Measurements from ENCODE around the gene HMGB2. TPM values are rescaled to one million over a fixed set of nuclear protein-coding genes. Genes with fewer than 3 reads are reported as not detected.

Gene HMGB2
- total and polyA plus RNA-seq, 2 of the 8 experiments (the other 6 are each of a cell fraction or from before 2014, with no cell fraction given), result 54.7 to 218 TPM

DNA sequence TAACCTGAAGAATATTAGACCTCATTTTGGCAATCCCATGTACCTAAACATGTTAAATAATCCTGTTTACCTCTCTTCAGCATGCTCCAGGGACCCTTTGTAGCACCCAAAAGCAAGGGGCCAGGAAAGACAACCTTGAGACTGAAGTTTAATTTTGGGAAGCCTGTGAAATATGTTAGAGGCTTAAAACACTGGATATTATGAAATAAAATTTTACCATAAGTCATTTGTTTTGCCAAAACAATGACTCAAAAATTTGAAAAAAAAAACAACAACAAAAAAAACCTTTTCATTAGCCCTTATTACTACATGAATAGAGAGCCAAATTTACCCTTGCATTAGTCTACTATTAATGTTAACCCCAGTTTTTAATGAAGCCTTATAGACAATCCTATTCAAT lies 49.7 kb downstream of the HMGB2 start:
- peaks cover 0 to 36% (median 7%) of the 10 kb centered on the region in 4 experiments; a peak in 3 of 8 replicates for H3K36me3 ChIP-seq (ENCODE audit: control insufficient read depth in 2 of 4, insufficient read depth in 4 of 4, low read length in 3 of 4)
- H4K91ac ChIP-seq (replicated peaks; ENCODE audit: insufficient read length, low read length), result no peak overlapping the region
- H3K4me1 ChIP-seq (replicated peaks in 1 of 4; ENCODE audit: control insufficient read depth in 3 of 4, insufficient read depth in 4 of 4, low read length in 3 of 4), result no peaks in the 10 kb centered on the region
- no peak overlapping the region for H2BK120ac ChIP-seq (replicated peaks; ENCODE audit: low read depth, low read length)
- H3K56ac ChIP-seq (replicated peaks; ENCODE audit: insufficient read length, low read depth, low read length), result no peak overlapping the region
- no peaks in the 10 kb centered on the region for H3K23me2 ChIP-seq (ENCODE audit: low read depth, low read length)
- H3K79me1 ChIP-seq (ENCODE audit: low read depth, low read length), result no peaks in the 10 kb centered on the region; the same call in 1 of the 2 replicates
- no peaks in the 10 kb centered on the region for H4K20me1 ChIP-seq (replicated peaks in 1 of 2; ENCODE audit: control insufficient read depth in 1 of 2, insufficient read depth in 2 of 2, low read length in 2 of 2)
- H3K27me3 ChIP-seq (replicated peaks in 1 of 4; ENCODE audit: control insufficient read depth in 3 of 4, extremely low read depth in 1 of 4, insufficient read depth in 3 of 4, low read length in 3 of 4), result peaks cover 0 to 1% (median 0%) of the 10 kb centered on the region in 4 experiments; a peak in 1 of 7 replicates
- no peak overlapping the region for H2BK20ac ChIP-seq (ENCODE audit: low read length)
- H3K9ac ChIP-seq (replicated peaks in 1 of 4; ENCODE audit: extremely low read depth in 1 of 4, low read depth in 3 of 4, low read length in 3 of 4), result no peak overlapping the region
- ChIA-PET CTCF (ENCODE audit: partially characterized antibody) (interaction anchor here (1.1 kb wide), 1 partner anchor 88 kb away, joined by 4 read pairs; no protein-coding TSS in a partner anchor), POLR2A (ENCODE audit: partially characterized antibody) (no interaction called here)
- TF ChIP-seq POU5F1 (IDR thresholded peaks at IDR 0.05; ENCODE audit: low read depth, low read length) (no peak), YY1 (IDR thresholded peaks at IDR 0.05; ENCODE audit: low read depth, low read length) (no peak), CBX8 (IDR thresholded peaks at IDR 0.05; ENCODE audit: borderline replicate concordance, low read depth, low read length) (no peak), BRCA1 (IDR thresholded peaks at IDR 0.05; ENCODE audit: low read depth, low read length) (no peak)
- DNase-seq (ENCODE audit: low read depth in 1 of 2, low spot score in 2 of 2), result no peak
- no peak overlapping the region for H3K14ac ChIP-seq (ENCODE audit: insufficient read length)
- H3K18ac ChIP-seq (ENCODE audit: extremely low read depth, low read length), result no peak overlapping the region
- H2BK12ac ChIP-seq (ENCODE audit: low read depth, low read length), result no peak overlapping the region
- H2BK5ac ChIP-seq (ENCODE audit: low read depth, low read length), result no peak overlapping the region
- no peak overlapping the region for H3K23ac ChIP-seq (ENCODE audit: insufficient read length)
- no peak overlapping the region for H4K8ac ChIP-seq (ENCODE audit: extremely low read depth, insufficient read depth, low read length)
- H4K5ac ChIP-seq (ENCODE audit: insufficient read length, low read depth, low read length), result no peak overlapping the region
- H2AK5ac ChIP-seq (ENCODE audit: low read depth, low read length), result no peak overlapping the region
- no peak overlapping the region for H2AFZ ChIP-seq (ENCODE audit: low read length)
- no peak overlapping the region for H3K4me2 ChIP-seq (ENCODE audit: insufficient read depth in 1 of 2, low read depth in 2 of 2, low read length in 2 of 2)
- peaks cover 0 to 40% of the 10 kb centered on the region in 2 experiments; a peak in 2 of 4 replicates for H3K79me2 ChIP-seq (ENCODE audit: control insufficient read depth in 1 of 2, insufficient read depth in 2 of 2, low read length in 2 of 2)
- H3K4ac ChIP-seq (replicated peaks; ENCODE audit: insufficient read length, low read depth, low read length), result no peak overlapping the region
- no peak overlapping the region for H3K27ac ChIP-seq (ENCODE audit: low read depth, low read length)
- no peak overlapping the region for H3K4me3 ChIP-seq (ENCODE audit: extremely low read depth in 1 of 4, insufficient read depth in 2 of 4, low read depth in 3 of 4, low read length in 4 of 4)
- FAIRE-seq, result no peak
- no peak overlapping the region for H2BK15ac ChIP-seq (ENCODE audit: low read length)
- peaks cover 32 to 36% of the 10 kb centered on the region in 2 experiments for H3K9me3 ChIP-seq (ENCODE audit: insufficient read depth in 2 of 2, low read depth in 1 of 2, low read length in 1 of 2)
